H7 (cell line): ENCODE results near the gene SSC4D. TPM values are rescaled to one million over a fixed set of nuclear protein-coding genes. Genes with fewer than 3 reads are reported as not detected.
"Not testable (repeated sequence)": the region's sequence is repeated elsewhere in the genome, so short reads cannot be mapped to it uniquely, and the experiment has no call there.

Source experiments
- DNase-seq: peaks from one replicate; pipeline ENCODE4 v3.0.0; 2012
- H3K27me3 ChIP-seq: 2 replicates; pipeline ENCODE4 v1.6.0; 2011; ENCODE audit warnings: mild to moderate bottlenecking, low read length; ENCODE audit not compliant: control insufficient read depth, insufficient read depth
- H3K36me3 ChIP-seq: replicated peaks from 2 replicates; pipeline ENCODE4 v1.5.1; 2011; ENCODE audit warnings: low read length; ENCODE audit not compliant: control insufficient read depth, insufficient read depth
- H3K4me3 ChIP-seq: 2 replicates; pipeline ENCODE4 v1.5.1; 2011; ENCODE audit warnings: low read depth, mild to moderate bottlenecking, control low read depth, low read length, moderate library complexity; ENCODE audit not compliant: insufficient read depth
- total RNA-seq: library from RNA; depleted of rRNA; stranded (reverse); fragments of >200 nt; shearing (Covaris generic); gene quantifications from 2 replicates; pipeline ENCODE4 v1.2.3, GENCODE V29; 2014

Gene SSC4D
- total RNA-seq, 1 experiment from 2014 or later = 19.6 TPM

DNA sequence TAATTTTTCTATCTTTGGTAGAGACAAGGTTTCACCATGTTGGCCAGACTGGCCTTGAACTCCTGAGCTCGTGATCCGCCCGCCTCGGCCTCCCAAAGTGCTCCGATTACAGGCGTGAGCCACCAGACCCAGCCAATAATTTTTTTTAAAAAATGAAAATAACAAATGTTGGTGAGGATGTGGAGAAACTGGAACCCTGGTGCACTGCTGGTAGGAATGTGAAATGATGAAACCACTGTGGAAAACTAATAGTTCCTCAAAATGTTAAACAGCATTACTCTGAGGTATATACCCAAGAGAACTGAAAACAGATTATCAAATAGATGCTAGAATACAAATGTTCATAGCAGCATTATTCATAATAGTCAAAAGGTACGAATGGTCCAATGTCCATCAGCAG lies 27.7 kb downstream of the SSC4D start:
- no peak overlapping the region for H3K4me3 ChIP-seq
- no peak for DNase-seq
- no peaks in the 10 kb centered on the region for H3K27me3 ChIP-seq
- H3K36me3 ChIP-seq = no peaks in the 10 kb centered on the region

- no peak for DNase-seq
- H3K27me3 ChIP-seq = no peaks in the 10 kb centered on the region
- no peaks in the 10 kb centered on the region for H3K36me3 ChIP-seq
- H3K4me3 ChIP-seq = peak overlapping the region; percentile 46; the same call in 1 of the 2 replicates
Observed at GRCh38 chr7:76380623-76380966, 28.9 kb downstream of the SSC4D start.

DNA sequence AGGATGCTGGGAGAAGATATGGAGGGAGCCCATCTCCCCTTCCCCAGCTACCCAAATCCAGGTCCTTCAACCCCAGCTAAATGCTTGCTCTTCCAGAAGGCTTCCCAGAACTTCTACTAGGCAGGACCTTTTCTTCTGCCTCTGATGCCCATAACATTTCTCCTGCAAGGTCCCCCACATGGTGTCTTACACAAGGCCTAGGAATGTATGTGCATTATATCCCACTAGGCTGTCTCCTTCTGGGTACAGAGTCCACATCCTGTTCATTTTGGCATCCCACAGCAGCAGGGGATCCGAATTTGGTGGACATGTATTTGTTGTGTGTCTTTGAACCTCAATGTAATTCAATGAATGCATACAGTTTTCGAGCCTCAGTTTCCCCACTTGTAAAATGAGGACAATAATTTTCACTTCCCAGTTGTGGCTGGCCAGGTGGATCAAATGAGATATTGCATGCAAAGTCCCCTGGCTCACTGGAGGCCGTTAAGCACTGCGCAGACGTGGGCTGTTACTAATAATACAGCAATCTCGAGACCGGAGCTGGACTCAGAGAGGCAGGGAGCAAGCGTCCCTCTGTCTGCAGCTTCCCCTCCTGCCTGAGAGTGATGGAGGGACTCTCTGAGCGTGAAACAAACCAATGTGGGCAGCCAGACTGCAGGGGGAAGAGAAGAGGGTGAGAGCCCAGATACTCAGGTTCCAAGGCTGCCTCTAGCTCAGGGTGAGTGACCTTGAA lies 32.1 kb downstream of the SSC4D start:
- no peak overlapping the region for H3K4me3 ChIP-seq
- no peaks in the 10 kb centered on the region for H3K36me3 ChIP-seq
- no peaks in the 10 kb centered on the region for H3K27me3 ChIP-seq
- DNase-seq = no peak

DNA sequence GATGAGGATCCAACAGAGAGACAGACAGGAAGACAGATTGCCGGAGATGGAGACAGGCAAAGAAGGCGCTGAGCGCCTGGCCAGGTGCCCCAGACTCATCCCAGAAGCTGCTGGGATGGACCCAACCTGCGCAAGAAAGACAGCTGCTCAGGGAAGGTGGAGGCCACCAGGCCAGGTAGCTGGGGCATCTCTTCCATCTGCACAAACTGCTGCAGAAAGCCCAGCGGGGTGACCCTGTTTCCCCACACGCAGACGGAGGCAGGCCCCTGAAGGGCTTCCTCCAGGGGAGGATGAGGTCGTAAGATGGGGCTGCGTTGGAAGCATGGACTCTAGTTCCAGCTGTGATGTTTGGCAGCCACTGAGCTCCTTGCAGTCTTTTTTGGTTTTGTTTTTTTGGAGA lies 34.2 kb downstream of the SSC4D start:
- Histone ChIP-seq H3K4me3 (no peak overlapping the region), H3K36me3 (no peaks in the 10 kb centered on the region), H3K27me3 (no peaks in the 10 kb centered on the region)
- DNase-seq = no peak

GRCh38 chr7:76372984-76373833 lies 36.3 kb downstream of the SSC4D start:
- Histone ChIP-seq H3K4me3 (no peak overlapping the region), H3K36me3 (no peaks in the 10 kb centered on the region), H3K27me3 (no peaks in the 10 kb centered on the region)
- no peak for DNase-seq

GRCh38 chr7:76371396-76371795 lies 38.1 kb downstream of the SSC4D start:
- Histone ChIP-seq H3K27me3 (no peaks in the 10 kb centered on the region), H3K36me3 (no peaks in the 10 kb centered on the region), H3K4me3 (no peak overlapping the region)
- no peak for DNase-seq

DNA sequence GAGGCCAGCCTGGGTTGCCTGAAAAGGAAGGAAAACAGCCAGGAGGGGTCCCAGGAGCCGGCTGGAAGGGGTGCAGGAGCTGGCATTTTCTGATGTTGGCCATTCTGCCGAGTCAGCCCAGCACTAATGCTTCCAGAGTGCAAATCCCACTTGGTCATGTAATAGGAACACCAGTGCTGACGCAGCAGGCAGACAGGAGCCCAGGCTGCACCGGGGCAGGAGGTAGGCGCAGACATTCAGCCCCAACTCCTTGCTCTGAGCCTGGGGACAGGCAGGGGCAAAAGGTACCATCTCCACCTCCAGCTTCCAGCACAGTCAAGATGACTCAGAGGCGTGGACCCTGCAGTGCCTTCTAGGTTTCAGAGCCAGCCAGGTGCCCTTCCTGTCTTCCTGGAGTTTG lies 40.5 kb downstream of the SSC4D start:
- H3K36me3 ChIP-seq = no peaks in the 10 kb centered on the region
- DNase-seq = no peak
- H3K4me3 ChIP-seq = no peak overlapping the region
- H3K27me3 ChIP-seq = no peaks in the 10 kb centered on the region

DNA sequence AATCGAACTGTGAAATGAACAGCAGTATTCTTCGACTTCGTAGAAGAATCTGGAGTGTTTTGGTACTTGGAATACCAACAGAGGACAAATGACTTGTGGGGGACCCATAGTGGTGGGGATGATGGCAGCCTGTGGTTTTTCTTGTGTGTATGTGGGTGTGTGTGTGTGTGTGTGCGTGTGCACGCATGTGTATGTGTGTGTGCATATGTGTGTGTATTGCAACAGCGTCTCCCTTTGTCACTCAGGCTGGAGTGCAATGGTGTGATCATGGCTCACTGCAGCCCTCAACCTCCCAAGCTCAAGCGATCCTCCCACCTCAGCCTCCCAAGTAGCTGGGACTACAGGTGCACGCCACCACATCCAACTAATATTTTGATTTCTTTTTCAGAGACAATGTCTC lies 41.3 kb downstream of the SSC4D start:
- H3K27me3 ChIP-seq = no peaks in the 10 kb centered on the region
- no peaks in the 10 kb centered on the region for H3K36me3 ChIP-seq
- no peak for DNase-seq
- no peak overlapping the region for H3K4me3 ChIP-seq

DNA sequence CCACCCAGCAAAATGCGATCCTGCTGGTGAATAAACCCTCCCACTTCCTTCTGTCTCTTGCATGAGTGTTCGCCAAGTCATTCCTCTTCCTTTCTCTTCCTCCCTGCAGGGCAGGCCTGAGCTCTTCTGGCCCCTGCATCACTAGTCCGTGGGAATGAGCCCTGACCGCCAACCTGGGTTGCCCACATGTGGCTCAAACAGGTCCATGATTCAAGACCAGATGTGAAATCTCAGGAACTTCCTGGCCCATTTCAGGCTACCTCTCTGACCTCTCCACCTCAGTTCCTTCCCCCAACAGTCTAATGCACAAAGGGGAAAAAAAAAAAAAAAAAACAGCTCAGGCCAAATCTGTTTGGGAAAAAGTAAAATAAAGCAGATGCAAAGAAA lies 45.3 kb downstream of the SSC4D start:
- no peaks in the 10 kb centered on the region for H3K27me3 ChIP-seq
- H3K4me3 ChIP-seq = no peak overlapping the region
- H3K36me3 ChIP-seq = no peaks in the 10 kb centered on the region
- no peak for DNase-seq

DNA sequence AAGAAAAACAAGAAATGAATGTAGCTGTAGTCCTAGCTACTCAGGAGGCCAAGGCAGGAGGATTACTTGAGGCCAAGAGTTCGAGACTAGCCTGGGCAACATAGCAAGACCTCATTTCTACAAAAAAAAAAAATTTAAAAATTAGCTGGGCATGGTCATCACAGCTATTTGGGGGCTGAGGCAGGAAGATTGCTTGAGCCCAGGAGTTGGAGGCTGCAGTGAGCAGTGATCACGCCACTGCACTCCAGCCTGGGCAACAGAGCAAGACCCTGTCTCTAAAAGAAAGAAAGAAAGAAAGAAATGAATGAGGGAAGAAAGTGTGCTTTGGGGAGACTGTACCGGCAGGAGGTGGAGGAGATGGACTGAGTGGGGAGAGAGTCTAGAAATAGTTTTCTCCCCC lies 45.7 kb downstream of the SSC4D start:
- not testable (repeated sequence) for H3K4me3 ChIP-seq, H3K36me3 ChIP-seq, DNase-seq, H3K27me3 ChIP-seq

- H3K27me3 ChIP-seq = no peaks in the 10 kb centered on the region
- DNase-seq = no peak
- H3K4me3 ChIP-seq = no peak overlapping the region
- peaks cover 12% of the 10 kb centered on the region for H3K36me3 ChIP-seq
Observed at GRCh38 chr7:76359978-76360638, 49.4 kb downstream of the SSC4D start.

- no peaks in the 10 kb centered on the region for H3K27me3 ChIP-seq
- peaks cover 12% of the 10 kb centered on the region for H3K36me3 ChIP-seq
- peak overlapping the region; percentile 98 for H3K4me3 ChIP-seq
- peak; percentile 98 for DNase-seq
Observed at GRCh38 chr7:76359111-76359977, 50.2 kb downstream of the SSC4D start.

- Histone ChIP-seq H3K4me3 (peak within 1 kb of the TSS; percentile 98), H3K27me3 (no peaks in the 10 kb centered on the region), H3K36me3 (peaks cover 15% of the 10 kb centered on the region)
- DNase-seq = peak; percentile 95
Observed at GRCh38 chr7:76358481-76359110, 50.9 kb downstream of the SSC4D start, which contains the start of gene YWHAG. YWHAG (minus strand) TSS chr7:76358991; CDS start chr7:76358808, 183 bp downstream.

DNA sequence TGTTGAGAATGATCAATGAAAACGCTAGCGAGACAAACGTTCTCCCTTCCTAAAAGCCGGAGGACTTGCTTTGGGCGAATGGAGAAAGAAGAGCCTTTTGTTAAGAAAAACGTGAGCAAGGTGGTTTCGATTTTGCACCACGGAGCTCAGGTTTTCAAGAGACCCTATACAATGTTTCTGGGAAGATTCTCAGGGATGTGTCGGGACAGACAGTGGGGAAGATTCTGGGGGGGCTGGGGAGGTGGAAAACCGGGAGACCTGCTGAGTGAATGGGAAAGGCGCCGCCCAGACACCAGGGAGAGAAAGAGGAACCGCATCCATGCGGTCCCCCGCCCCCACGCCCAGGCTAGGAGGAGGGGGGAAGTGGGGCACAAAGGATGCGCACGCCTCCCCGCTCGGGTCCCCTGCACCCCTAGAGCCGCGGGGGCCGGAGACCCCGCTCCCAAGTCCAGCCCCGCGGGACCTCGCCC lies 51.5 kb downstream of the SSC4D start:
- peak overlapping the region; percentile 98 for H3K4me3 ChIP-seq
- no peak for DNase-seq

More for the DNA sequence above, 51.5 kb downstream of the SSC4D start:
- Histone ChIP-seq H3K36me3 (peaks cover 16% of the 10 kb centered on the region), H3K27me3 (no peaks in the 10 kb centered on the region)
